ENCODE data around the gene ACTL6A. TPM values are rescaled to one million over a fixed set of nuclear protein-coding genes. Genes with fewer than 3 reads are reported as not detected.

Gene ACTL6A
- total RNA-seq = 33.6 and 46.4 TPM in 2 replicates

GRCh38 chr3:179562591-179563270 lies at the start of gene ACTL6A:
TSS of gene ACTL6A (plus strand) at chr3:179562926. CDS start at chr3:179563093, 167 bp downstream.

GRCh38 chr3:179604321-179605078 lies 41.8 kb downstream of the ACTL6A start, which contains the start of the genes MRPL47 and NDUFB5:
TSS of gene MRPL47 (minus strand) at chr3:179604638. CDS start at chr3:179604624, 14 bp downstream.
TSS of gene NDUFB5 (plus strand) at chr3:179604794. CDS start at chr3:179604816, 22 bp downstream.

Other genes with a start within 250 kb of the ACTL6A start
- 19.5 and 19.9 TPM in 2 replicates for gene ZNF639, start 239.9 kb upstream of the ACTL6A start, total RNA-seq
- 40.7 and 48.8 TPM in 2 replicates for gene MFN1, start 215.2 kb upstream of the ACTL6A start, total RNA-seq
- 42.7 and 46.7 TPM in 2 replicates for gene GNB4, start 111.5 kb upstream of the ACTL6A start, total RNA-seq
- gene MRPL47, start 41.7 kb downstream of the ACTL6A start, total RNA-seq = 29.8 and 32.5 TPM in 2 replicates
- 176 and 177 TPM in 2 replicates for gene NDUFB5, start 41.9 kb downstream of the ACTL6A start, total RNA-seq
- 3.4 and 5.7 TPM in 2 replicates for gene USP13, start 90.1 kb downstream of the ACTL6A start, total RNA-seq